LHCN-M2 (cell line): ENCODE results near the gene PLCH1. TPM values are rescaled to one million over a fixed set of nuclear protein-coding genes. Genes with fewer than 3 reads are reported as not detected.

Experiments
- DNase-seq: peaks from one replicate; pipeline ENCODE4 v3.0.0-alpha.2; 2012; ENCODE audit warnings: low read depth
- total RNA-seq: library from RNA; depleted of rRNA; stranded (reverse); fragments of >200 nt; gene quantifications from 2 replicates; pipeline ENCODE4 v1.2.3, GENCODE V29; 2014

PLCH1 gene
- total RNA-seq, 1 experiment from 2014 or later = not detected

DNA sequence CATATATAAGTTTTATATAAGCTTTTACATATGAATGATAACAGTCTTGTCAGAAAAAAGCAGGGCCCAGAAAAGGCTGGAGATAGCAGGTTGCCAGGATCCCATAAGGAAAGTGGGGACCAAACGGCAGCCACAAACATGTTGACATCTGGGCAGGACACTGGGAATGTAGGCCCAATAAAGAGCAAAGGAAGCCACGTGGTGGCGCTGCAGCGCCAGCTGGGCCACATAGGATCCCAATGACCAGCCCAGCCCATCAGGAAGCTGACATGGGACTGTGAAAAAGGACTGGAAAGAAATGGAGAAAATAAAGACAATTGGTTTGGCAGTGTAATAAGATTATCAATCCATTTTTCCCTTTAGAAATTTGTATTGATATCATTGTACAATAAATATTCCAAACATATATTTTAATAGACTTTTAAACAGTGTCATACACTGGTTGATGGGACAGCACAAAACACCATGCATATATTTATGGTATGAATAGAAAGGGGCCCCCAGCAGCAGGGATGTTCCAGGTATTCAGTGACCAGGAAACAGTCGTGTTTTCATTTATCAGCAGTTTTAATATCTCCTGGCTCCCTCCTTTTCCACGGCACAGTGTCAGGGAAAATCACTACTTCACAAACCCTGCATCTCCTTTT lies 362.4 kb downstream of the PLCH1 start:
- DNase-seq = peak; percentile 41

DNA sequence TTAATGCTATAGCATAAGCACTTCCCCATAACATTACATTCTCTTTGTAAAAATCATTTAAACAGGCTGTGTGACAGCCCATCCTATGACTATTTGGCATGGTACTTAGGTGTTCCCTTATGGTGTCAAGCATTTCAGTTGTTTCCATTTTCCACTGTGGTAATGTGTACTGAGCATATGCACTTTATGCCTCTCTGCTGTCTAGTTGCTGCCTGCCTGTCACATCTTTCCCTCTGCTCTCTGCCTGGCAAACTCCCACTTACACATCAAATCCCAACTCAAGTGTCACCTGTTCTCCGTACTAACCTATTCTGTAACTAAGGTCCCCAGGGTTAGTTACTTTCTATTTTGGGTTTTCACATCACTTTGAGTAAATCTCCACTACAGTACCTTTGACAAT lies 367.0 kb downstream of the PLCH1 start:
- DNase-seq = no peak

DNA sequence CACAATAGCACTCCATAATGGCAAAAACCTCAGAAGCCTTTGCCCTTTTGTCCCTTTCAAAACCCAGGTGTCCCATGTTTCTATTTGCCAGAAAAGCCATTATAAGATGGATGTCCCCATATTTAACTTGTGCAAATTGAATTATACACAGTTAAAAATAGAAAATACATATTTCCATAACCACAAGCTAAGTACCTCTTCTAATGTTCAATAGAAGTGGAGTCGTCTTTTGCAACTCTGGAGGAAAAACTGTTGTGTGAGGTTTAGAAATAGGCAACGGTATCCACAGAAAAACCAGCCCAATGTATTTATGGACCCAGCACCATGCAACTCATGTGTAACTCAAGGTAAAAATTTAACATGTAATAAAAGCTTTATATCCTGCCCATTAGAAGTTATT lies 367.8 kb downstream of the PLCH1 start:
- DNase-seq = no peak

GRCh38 chr3:155372281-155372680 lies 372.6 kb downstream of the PLCH1 start:
- no peak for DNase-seq

DNA sequence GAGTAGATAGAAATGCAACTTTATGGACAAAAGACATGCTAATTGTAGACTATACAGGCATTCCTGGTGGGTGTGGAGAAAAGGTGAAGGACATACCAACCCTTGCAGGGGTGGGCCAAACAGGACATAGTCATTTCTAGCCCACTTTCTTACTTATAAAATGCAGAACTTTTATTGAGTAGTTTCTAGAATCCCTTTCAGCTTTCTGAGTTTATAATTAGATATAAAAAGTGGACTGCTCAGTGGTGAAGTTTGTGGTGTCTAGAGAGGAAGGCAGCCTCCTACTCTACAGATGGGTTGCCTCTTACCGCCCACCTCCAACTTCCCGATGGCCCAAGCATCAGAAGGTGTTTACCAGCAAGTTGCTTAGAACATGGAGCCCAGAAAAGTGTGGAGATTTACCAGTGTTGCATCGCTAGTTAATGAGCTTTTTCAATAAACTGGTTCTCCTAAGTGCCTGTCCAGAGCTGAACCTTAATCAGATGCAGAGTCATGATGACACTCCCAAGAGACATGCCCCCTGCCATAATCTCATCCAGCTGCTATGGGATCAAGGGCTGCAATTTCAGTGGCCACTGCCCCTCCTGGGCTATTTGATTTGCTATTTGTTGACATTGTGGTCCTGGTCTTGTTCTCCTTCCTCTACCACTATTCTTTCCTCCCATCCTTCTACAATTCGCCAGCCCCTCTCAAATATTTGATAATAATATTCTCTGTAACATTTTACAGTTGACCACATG lies 373.9 kb downstream of the PLCH1 start:
- DNase-seq = no peak

- no peak for DNase-seq
Observed at GRCh38 chr3:155370198-155370597, 374.7 kb downstream of the PLCH1 start.

- no peak for DNase-seq
Observed at GRCh38 chr3:155369735-155370134, 375.1 kb downstream of the PLCH1 start.

- no peak for DNase-seq
Observed at GRCh38 chr3:155369244-155369643, 375.6 kb downstream of the PLCH1 start.

DNA sequence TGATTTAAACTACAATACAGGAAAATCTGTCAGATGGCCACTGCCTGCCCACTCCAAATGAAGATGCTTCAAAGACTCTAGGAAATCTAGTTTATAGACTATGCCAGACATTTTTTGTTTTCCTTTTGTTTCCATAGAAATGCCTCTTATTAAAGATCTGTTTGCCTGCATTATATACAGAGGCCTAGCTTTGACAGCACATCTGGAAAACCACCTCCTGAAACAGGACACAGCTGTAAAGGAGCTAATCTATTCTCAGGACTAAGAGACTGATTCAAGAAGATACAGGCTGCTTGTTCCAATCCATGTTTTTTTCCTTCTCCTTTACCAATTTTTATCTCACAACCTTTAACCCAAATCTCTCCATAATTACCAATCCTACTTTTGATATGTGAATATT lies 376.1 kb downstream of the PLCH1 start:
- no peak for DNase-seq

- DNase-seq = no peak
Observed at GRCh38 chr3:155367506-155367905, 377.4 kb downstream of the PLCH1 start.

DNA sequence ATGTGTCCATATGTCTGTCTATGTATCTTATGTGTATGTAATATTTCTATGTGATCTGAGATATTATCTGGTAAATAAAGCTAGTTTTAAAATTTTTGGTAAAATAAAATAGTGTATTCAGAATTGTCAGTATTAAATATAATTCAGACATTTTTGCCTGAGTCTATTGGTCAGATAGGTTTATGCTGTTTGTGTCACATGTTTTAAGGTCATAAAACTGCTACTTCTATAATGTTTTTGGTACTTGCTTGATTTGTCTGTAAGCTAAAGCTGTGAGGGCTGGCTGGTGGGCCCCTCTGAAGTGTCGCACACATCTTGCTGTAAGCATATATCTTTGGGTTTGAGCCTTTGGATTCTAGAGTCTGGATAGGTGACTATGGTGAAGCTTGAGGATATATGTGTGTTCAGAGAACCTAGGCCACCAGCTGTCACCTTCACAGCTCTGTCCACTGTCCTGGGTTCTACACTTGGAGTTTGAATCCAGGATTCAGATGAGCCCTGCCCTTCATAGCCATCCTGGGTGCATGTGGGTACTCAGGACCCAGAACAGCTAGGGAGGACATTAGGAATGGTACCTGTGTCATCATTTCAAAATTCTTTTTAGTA lies 379.6 kb downstream of the PLCH1 start:
- no peak for DNase-seq

GRCh38 chr3:155364492-155364891 lies 380.4 kb downstream of the PLCH1 start:
- DNase-seq = no peak

DNA sequence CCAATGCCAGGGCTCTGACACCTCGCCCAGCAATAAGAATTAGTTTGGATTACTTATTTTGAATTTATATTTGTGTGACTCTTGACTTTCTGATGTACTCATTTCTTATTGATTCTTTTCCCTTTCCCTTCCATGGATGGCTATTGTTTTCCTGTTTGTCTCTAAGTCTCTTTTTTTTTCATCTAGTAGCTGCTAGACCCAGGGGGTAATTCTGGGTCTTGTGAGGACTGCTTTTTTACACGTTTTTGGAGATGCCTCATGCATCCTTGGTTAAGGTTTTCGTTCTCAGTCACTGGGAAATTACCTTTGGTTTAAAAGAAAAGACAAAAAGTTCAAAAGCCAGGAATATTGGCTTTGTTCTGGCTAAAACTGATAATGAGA lies 381.2 kb downstream of the PLCH1 start:
- DNase-seq = no peak

GRCh38 chr3:155362808-155363689 lies 381.8 kb downstream of the PLCH1 start:
- no peak for DNase-seq

DNA sequence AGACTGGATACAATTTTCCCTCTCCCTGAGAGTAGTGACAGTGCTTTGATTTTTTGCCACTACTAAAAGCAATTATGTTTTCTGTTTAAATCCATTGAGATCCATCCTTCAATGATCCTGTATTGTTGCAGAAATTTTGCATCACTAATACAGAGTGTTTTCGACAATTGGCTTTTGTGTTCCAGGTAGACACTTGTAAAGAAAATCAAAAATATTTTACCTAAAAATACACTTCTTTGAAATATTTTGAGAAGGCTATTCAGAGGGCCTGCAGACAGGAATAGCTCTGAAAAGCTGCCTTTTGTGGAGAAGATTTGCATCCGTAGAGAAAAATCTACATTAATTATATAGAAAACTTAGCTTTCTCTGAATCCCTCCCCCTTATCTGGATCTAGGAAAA lies 384.6 kb downstream of the PLCH1 start:
- no peak for DNase-seq

GRCh38 chr3:155356594-155357370 lies 388.1 kb downstream of the PLCH1 start:
- no peak for DNase-seq

DNA sequence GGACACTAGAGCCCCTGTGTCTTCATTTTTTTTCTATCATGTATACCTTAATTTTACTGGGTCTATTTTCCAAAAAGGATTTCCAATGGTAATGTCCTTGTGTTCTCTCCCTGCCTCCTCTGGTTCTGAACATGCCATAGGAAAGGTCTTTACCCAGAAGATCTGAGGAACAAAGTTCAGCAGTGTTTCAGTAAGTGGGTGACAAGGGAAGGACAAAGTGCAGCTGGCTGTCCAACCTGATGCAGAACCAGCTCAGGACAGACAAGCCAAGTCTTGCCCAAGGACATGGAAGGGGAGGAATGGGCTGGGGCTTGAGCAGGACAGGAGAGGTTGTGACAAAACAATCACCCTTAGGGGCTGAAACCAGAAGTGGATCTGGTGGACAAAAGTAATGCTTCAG lies 390.2 kb downstream of the PLCH1 start:
- DNase-seq = no peak

DNA sequence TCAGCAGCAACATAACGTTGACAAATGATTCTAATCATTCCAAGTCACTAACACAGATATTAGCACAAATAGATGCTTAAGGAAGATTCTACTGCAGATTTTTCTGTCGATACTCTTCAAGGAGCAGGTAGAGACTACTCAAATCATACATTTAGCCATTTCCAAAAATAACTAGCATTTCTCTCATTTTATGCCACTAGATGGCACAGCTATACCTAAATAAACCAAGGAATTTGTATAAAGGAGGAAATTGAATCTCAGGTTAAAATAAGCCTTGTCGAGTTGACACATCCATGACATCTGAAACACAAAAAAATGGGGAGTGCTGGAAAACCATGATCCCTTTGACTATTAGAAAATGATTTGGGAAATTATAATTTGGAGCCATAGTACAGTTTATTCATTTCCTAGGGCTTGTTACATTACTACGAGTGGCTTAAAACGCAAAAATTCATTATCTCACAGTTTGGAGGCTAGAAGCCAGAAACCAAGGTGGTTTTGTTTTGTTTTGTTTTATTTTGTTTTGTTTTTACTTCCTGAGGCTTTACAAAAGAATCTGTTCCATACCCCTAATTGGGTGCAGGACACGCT lies 391.9 kb downstream of the PLCH1 start:
- DNase-seq = peak; percentile 34

DNA sequence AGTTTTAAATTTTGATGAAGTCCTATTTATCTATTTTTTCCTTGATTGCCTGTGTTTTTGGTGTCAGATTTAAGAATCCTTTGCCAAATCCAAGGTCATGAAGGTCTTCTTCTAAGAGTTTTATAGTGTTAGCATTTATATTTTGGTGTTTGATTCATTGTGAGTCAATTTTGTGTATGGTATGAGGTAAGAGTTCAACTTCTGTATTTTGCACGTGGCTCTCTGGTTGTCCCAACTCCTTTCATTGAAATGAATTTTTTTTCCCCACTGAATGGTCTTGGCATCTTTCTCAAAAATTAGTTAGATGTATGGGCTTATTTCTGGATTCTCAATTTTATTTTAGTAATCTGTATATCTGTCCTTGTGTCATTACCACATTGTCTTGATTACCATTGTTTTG lies 394.3 kb downstream of the PLCH1 start:
- DNase-seq = no peak

DNA sequence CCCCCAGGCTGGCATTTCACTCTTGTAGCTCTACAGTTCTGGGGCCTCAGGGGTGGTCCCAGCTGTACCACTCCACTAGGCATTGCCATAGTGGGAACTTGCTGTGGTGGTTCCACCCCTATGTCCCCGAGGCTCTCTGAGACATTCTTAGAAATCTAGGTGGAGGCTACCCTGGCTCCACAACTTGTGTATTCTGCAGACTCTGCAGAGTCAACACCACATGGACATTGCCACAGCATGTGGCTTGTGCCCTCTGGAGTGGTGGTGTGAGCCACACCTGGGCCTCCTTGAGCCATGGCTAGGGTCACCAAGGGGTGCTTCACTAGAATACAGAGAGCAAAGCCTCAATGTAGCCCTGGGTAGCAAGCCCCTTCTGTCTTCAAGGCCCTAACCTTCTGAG lies 397.0 kb downstream of the PLCH1 start:
- DNase-seq = no peak

- no peak for DNase-seq
Observed at GRCh38 chr3:155342344-155342743, 402.5 kb downstream of the PLCH1 start.
